Mesothelial cell of epicardium (in vitro differentiated cells): ENCODE data around the gene MTUS2. TPM values are rescaled to one million over a fixed set of nuclear protein-coding genes. Genes with fewer than 3 reads are reported as not detected.

Experiments used
- DNase-seq, 2 experiments: peaks; one replicate each; pipeline ENCODE4 v3.0.0; 2021; ENCODE audit warnings: low spot score in 2 of 2; ENCODE audit not compliant: unreplicated experiment in 2 of 2
- H3K27ac Mint-ChIP-seq: 2 replicates; pipeline ENCODE4 v1.8.0; 2021; ENCODE audit warnings: mixed read lengths
- H3K27me3 Mint-ChIP-seq: 2 replicates; pipeline ENCODE4 v1.8.0; 2021; ENCODE audit warnings: low read depth, mixed read lengths
- H3K36me3 Mint-ChIP-seq: 2 replicates; pipeline ENCODE4 v1.8.0; 2021; ENCODE audit warnings: mixed read lengths
- H3K4me1 Mint-ChIP-seq: 2 replicates; pipeline ENCODE4 v1.8.0; 2021; ENCODE audit warnings: mixed read lengths
- H3K4me3 Mint-ChIP-seq: 2 replicates; pipeline ENCODE4 v1.8.0; 2021; ENCODE audit warnings: mild to moderate bottlenecking, moderate library complexity, mixed read lengths
- H3K9me3 Mint-ChIP-seq: 2 replicates; pipeline ENCODE4 v1.8.0; 2021; ENCODE audit warnings: mixed read lengths
- CTCF ChIP-seq: fragments of 200-600 bp; sonication (generic); IDR thresholded peaks from one replicate; pipeline ENCODE4 v1.5.0; 2021; ENCODE audit warnings: antibody characterized with exemption; ENCODE audit not compliant: unreplicated experiment
- total RNA-seq: library from RNA; stranded (reverse); gene quantifications from 3 replicates; pipeline ENCODE4 v1.2.1, GENCODE V29; 2021

Gene MTUS2
- total RNA-seq, 1 donor from 2014 or later, result 1.4 TPM

DNA sequence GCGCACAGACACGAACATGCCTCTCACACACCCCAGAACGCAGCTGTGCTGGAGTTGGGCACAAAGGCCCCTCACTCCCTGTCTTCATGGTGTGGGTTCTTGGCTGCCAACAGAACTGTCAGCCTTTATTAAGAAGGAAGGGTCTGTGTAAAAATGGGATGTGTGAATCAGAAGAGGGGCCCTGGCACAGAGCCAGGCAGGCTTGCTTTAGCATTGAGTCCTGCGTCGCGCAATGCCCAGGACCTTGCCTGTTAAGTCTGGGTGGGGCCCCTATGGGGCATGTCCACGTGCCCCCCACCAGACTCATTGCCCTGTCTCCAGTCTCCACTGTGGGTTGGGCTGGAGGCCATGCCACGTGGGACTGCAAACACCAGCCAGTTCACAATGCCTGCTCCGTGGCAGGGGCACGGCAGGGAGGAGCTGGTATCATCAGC, 690.5 kb downstream of the MTUS2 start:
- H3K4me3 Mint-ChIP-seq, result no peak overlapping the region
- peaks cover 12% of the 10 kb centered on the region for H3K4me1 Mint-ChIP-seq
- TF ChIP-seq CTCF, result no peak
- H3K27ac Mint-ChIP-seq, result no peak overlapping the region
- no peak for DNase-seq
- H3K27me3 Mint-ChIP-seq, result peaks cover 7% of the 10 kb centered on the region
- peaks cover 7% of the 10 kb centered on the region for H3K36me3 Mint-ChIP-seq
- no peaks in the 10 kb centered on the region for H3K9me3 Mint-ChIP-seq

DNA sequence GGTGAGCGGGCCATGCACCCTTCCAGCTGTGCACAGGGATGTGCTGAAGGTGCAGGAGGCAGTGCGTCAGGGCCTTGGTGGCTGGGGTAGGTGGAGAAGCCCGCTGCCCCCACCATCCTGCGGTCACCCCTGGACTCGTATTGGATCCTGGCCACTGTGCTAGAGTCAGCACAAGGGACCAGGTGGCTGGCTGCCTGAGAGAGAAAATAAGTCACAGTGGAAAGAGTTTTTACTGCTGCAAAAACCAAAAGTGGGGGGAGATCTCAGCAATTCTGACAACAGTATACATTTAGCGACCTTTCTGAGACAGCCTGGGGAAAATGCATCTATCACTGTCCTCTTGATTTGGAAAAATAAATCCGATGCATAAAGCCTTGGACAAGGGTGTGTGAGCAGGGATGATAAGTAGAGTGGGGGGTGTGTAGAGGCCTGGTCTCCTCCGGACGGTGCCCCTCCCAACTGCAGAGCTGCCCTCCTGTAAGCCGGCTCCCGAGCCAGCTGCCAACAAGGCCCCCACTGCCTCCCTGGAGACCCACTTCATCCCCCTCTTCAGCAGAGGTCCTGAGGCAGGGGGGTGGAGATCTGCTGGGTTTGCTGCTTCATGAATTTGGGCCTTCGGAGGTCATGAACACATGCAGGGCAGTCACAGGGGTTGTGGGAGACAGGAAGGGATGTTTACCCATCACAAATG, 691.1 kb downstream of the MTUS2 start:
- peaks cover 12% of the 10 kb centered on the region for H3K4me1 Mint-ChIP-seq
- no peak overlapping the region for H3K4me3 Mint-ChIP-seq
- no peaks in the 10 kb centered on the region for H3K9me3 Mint-ChIP-seq
- peaks cover 7% of the 10 kb centered on the region for H3K36me3 Mint-ChIP-seq
- no peak overlapping the region for H3K27ac Mint-ChIP-seq
- TF ChIP-seq CTCF, result no peak
- peaks cover 5% of the 10 kb centered on the region for H3K27me3 Mint-ChIP-seq
- no peak for DNase-seq

GRCh38 chr13:29511980-29512379, 691.8 kb downstream of the MTUS2 start:
- Mint-ChIP-seq H3K36me3 (peaks cover 7% of the 10 kb centered on the region), H3K27ac (peak overlapping the region; percentile 15), H3K9me3 (no peaks in the 10 kb centered on the region), H3K27me3 (peaks cover 1% of the 10 kb centered on the region), H3K4me3 (no peak overlapping the region), H3K4me1 (peaks cover 12% of the 10 kb centered on the region)
- no peak for DNase-seq
- no peak for TF ChIP-seq CTCF

DNA sequence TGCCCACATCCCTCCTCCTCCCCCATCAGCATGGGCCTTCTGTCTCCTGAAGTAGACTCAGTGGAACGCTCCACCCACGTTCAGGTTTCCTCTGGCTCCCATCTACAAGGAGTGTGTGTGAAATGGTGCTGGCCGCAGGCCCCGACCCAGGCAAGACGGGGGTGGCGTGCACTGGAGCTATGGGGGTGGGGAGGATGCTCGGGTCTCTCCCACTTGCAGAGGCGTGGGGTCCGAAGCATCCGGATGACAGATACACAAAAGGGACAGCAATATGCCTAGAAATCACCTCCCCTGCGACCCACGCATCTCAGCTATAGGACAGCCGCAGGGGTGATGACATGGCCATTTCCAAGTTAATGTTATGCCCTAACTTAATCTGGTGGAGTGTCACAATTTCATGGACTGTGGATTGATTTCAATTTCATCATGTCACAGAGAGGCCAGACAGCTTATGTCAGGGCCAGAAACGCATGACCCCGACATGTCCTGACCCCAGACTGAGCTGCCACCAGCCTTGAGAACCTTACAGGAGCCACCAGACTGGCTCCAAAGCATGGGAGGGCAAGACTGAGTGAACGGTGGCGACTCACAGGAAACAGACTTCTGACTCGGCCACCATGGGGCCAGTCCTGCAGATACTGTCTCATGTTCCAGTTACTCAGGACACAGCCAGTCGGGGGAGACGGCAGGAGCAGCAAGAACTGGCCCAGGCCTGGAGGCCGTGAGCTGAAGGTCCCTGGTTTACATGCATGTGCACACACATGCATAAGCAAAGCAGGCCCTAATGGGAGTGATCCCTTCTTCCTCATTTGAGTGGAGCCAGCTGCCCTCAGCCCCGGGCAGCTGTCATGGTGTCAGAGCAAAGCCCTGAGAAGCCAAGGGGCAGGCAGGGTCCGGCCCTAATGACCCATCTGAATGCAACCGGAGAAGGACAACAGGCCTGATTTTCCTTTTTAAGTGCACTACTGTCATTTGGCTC, 693.2 kb downstream of the MTUS2 start:
- no peak for TF ChIP-seq CTCF
- peaks cover 11% of the 10 kb centered on the region for H3K4me1 Mint-ChIP-seq
- no peaks in the 10 kb centered on the region for H3K9me3 Mint-ChIP-seq
- DNase-seq, result no peak
- H3K36me3 Mint-ChIP-seq, result peaks cover 9% of the 10 kb centered on the region
- no peaks in the 10 kb centered on the region for H3K27me3 Mint-ChIP-seq
- H3K4me3 Mint-ChIP-seq, result no peak overlapping the region
- no peak overlapping the region for H3K27ac Mint-ChIP-seq

GRCh38 chr13:29513981-29514719, 694.0 kb downstream of the MTUS2 start:
- Mint-ChIP-seq H3K36me3 (peaks cover 9% of the 10 kb centered on the region), H3K27ac (no peak overlapping the region), H3K4me1 (peaks cover 3% of the 10 kb centered on the region), H3K27me3 (no peaks in the 10 kb centered on the region), H3K9me3 (no peaks in the 10 kb centered on the region), H3K4me3 (no peak overlapping the region)
- no peak for TF ChIP-seq CTCF
- no peak for DNase-seq
